ENCODE measurements around the gene ADCK1. TPM values are rescaled to one million over a fixed set of nuclear protein-coding genes. Genes with fewer than 3 reads are reported as not detected.
"Not testable (repeated sequence)": the region's sequence is repeated elsewhere in the genome, so short reads cannot be mapped to it uniquely, and the experiment has no call there.

ADCK1 gene
- total RNA-seq, 1 experiment from 2014 or later = 11.8 TPM

- no peak for DNase-seq (ENCODE audit: low spot score)
- in situ Hi-C loops (cut with HindIII; ENCODE audit: low sequenced_read_pairs) = no loop called here
Observed at GRCh38 chr14:77920312-77920711, 120.4 kb downstream of the ADCK1 start.

- in situ Hi-C loops (cut with HindIII; ENCODE audit: low sequenced_read_pairs) = no loop called here
- DNase-seq (ENCODE audit: low spot score) = no peak
Observed at GRCh38 chr14:77921818-77922217, 121.9 kb downstream of the ADCK1 start.

- DNase-seq (ENCODE audit: low spot score) = no peak
- in situ Hi-C loops (cut with HindIII; ENCODE audit: low sequenced_read_pairs) = no loop called here
Observed at GRCh38 chr14:77923131-77923936, 123.4 kb downstream of the ADCK1 start.

GRCh38 chr14:77924141-77924948 lies 124.4 kb downstream of the ADCK1 start:
- no peak for DNase-seq (ENCODE audit: low spot score)
- in situ Hi-C loops (cut with HindIII; ENCODE audit: low sequenced_read_pairs) = no loop called here

- in situ Hi-C loops (cut with HindIII; ENCODE audit: low sequenced_read_pairs) = no loop called here
- no peak for DNase-seq (ENCODE audit: low spot score)
Observed at GRCh38 chr14:77926942-77927341, 127.0 kb downstream of the ADCK1 start.

GRCh38 chr14:77931441-77931840 lies 131.5 kb downstream of the ADCK1 start:
- DNase-seq (ENCODE audit: low spot score) = no peak
- in situ Hi-C loops (cut with HindIII; ENCODE audit: low sequenced_read_pairs) = no loop called here

- in situ Hi-C loops (cut with HindIII; ENCODE audit: low sequenced_read_pairs) = no loop called here
- DNase-seq (ENCODE audit: low spot score) = no peak
Observed at GRCh38 chr14:77936138-77936639, 136.3 kb downstream of the ADCK1 start.

- in situ Hi-C loops (cut with HindIII; ENCODE audit: low sequenced_read_pairs) = no loop called here
- DNase-seq (ENCODE audit: low spot score) = no peak
Observed at GRCh38 chr14:77947372-77947771, 147.5 kb downstream of the ADCK1 start.

- no peak for DNase-seq (ENCODE audit: low spot score)
- in situ Hi-C loops (cut with HindIII; ENCODE audit: low sequenced_read_pairs) = no loop called here
Observed at GRCh38 chr14:77950371-77951063, 150.6 kb downstream of the ADCK1 start.

- in situ Hi-C loops (cut with HindIII; ENCODE audit: low sequenced_read_pairs) = no loop called here
- no peak for DNase-seq (ENCODE audit: low spot score)
Observed at GRCh38 chr14:77955816-77956484, 156.0 kb downstream of the ADCK1 start.

GRCh38 chr14:77959686-77960085 lies 159.8 kb downstream of the ADCK1 start:
- DNase-seq (ENCODE audit: low spot score); in situ Hi-C loops (cut with HindIII; ENCODE audit: low sequenced_read_pairs): not testable (repeated sequence)

- in situ Hi-C loops (cut with HindIII; ENCODE audit: low sequenced_read_pairs) = no loop called here
- no peak for DNase-seq (ENCODE audit: low spot score)
Observed at GRCh38 chr14:77961847-77962580, 162.1 kb downstream of the ADCK1 start.

- in situ Hi-C loops (cut with HindIII; ENCODE audit: low sequenced_read_pairs) = no loop called here
- no peak for DNase-seq (ENCODE audit: low spot score)
Observed at GRCh38 chr14:77962731-77963520, 163.0 kb downstream of the ADCK1 start.

GRCh38 chr14:77964586-77964985 lies 164.7 kb downstream of the ADCK1 start:
- in situ Hi-C loops (cut with HindIII; ENCODE audit: low sequenced_read_pairs) = no loop called here
- no peak for DNase-seq (ENCODE audit: low spot score)

GRCh38 chr14:77965050-77965449 lies 165.1 kb downstream of the ADCK1 start:
- in situ Hi-C loops (cut with HindIII; ENCODE audit: low sequenced_read_pairs) = no loop called here
- no peak for DNase-seq (ENCODE audit: low spot score)

- DNase-seq (ENCODE audit: low spot score) = no peak
Observed at GRCh38 chr14:77965919-77966435, 166.1 kb downstream of the ADCK1 start.

GRCh38 chr14:77967110-77967509 lies 167.2 kb downstream of the ADCK1 start:
- DNase-seq (ENCODE audit: low spot score) = no peak
- in situ Hi-C loops (cut with HindIII; ENCODE audit: low sequenced_read_pairs) = no loop called here

More at GRCh38 chr14:77965919-77966435, 166.1 kb downstream of the ADCK1 start:
- in situ Hi-C loops (cut with HindIII; ENCODE audit: low sequenced_read_pairs) = no loop called here

Measured in G401 (cell line).